Effector CD4-positive, alpha-beta T cell (primary cell): Measurements from ENCODE around the gene MECR.
A peak's percentile ranks its signal among the peaks of the same experiment; 100 is the strongest.

Experiments
- DNase-seq: peaks from one replicate; pipeline ENCODE4 v3.0.0-alpha.2; 2020
- total RNA-seq: gene quantifications from one replicate; lab custom pipeline; 2026; lab: John Stamatoyannopoulos, UW

MECR gene, protein sequence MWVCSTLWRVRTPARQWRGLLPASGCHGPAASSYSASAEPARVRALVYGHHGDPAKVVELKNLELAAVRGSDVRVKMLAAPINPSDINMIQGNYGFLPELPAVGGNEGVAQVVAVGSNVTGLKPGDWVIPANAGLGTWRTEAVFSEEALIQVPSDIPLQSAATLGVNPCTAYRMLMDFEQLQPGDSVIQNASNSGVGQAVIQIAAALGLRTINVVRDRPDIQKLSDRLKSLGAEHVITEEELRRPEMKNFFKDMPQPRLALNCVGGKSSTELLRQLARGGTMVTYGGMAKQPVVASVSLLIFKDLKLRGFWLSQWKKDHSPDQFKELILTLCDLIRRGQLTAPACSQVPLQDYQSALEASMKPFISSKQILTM
- 6.4 reads per million, percentile 24 among the genes with 10 or more reads in this experiment for total RNA-seq

DNA sequence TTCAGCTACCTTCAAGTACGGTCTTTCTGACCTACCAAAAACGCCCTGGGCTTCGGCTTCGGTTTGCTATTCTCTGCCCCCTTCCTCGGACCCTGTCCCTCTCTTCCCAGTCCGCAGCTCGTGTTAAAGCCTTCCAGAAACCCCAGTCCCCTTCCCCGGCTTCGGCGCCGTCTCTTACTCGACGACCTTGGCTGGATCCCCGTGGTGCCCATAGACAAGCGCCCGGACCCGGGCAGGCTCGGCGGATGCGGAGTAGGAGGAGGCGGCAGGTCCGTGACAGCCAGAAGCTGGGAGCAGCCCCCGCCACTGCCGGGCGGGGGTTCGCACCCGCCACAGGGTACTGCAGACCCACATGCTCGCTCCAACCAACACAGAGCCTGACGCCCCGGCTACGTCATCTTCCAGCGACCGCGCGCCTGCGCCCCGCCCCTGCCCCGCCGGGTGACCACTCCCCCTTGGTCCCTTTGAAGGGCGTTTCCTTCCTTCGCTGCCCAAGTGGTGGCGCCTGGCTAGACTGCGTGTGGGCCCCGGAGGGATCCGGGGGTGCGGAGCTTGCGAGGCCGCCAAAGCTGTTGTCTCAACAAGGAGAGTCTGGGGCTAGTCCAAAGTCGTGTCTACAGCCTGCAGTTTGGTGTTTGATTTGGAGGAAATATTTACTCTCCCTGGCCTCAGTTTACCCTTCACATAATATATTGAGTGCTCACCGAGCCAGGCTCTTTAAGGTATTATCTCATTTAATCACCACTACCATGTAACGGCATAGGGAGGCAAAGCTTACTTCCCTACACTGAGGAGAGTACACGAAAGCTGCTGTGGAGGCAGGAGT lies at the start of gene MECR:
MECR (minus strand) TSS at position 382 of the 826 bp plus-strand sequence; CDS start at position 354, 28 bp downstream.
- DNase-seq: peak; percentile 88

DNA sequence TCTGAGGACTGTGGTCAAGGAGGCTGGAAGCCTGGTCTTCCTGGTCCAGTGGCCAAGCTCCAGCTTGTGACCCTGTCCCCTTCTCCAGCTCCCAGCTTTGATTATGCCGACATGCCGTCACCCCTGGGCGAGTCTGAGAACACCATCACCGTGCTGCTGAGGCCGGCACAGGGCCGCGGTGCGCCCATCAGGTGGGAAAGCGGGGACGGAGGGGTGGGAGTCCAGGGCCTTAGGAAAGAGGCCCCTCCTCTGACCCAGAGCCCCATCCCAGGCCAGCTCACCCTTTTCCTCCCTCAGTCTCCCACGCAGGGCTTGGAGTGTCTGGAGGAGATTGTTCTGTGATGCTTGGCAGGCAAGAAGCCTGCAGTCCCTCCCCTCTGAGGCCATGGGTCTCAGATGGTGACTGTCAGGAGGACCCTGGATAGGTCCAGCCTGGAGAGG lies 49.2 kb upstream of the MECR start:
- DNase-seq: no peak

- DNase-seq: no peak
These were observed 48.7 kb upstream of the MECR start for GRCh38 chr1:29279406-29279805.

GRCh38 chr1:29278124-29278523 lies 47.4 kb upstream of the MECR start:
- no peak for DNase-seq

DNA sequence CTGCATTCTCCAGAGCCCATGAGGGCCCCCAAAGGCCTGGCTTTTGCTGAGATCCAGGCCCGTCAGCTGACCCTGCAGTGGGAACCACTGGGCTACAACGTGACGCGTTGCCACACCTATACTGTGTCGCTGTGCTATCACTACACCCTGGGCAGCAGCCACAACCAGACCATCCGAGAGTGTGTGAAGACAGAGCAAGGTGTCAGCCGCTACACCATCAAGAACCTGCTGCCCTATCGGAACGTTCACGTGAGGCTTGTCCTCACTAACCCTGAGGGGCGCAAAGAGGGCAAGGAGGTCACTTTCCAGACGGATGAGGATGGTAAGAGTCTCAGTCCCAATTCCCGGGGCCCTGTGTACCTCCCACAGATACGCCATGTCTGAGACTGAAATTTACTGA lies 44.7 kb upstream of the MECR start:
- no peak for DNase-seq

DNA sequence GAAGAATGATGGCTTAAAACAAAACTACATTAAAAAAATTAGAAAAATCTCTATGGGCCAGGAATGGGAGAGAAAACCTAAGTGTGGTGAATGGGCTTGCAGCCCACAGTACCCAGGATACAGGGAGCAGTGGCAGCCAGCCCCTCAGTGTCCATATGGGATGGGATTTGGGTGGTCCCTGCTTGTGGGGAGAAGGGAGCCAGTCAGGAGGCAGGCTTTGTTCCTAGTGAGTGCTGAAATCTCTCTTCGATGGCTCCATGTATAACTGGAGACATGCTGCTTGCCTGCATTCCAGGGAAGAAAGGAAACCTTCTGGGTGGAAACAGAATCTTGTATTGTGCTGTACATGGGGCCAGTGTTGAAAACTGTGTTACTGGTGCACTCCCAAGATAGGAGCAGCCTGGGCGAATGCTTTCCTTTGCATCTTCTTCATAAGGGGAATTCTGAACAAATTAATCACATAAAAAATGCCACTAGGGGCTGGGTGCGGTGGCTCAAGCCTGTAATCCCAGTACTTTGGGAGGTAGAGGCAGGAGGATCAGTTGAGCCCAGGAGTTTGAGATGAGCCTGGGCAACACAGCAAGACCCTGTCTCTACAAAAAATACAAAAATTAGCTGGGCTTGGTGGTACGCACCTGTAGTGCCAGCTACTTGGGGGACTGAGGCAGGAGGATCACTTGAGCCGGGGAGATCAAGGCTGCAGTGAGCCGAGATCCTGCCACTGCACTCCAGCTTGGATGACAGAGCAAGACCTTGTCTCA lies 41.6 kb upstream of the MECR start:
- DNase-seq: no peak

- no peak for DNase-seq
These were observed 41.0 kb upstream of the MECR start for GRCh38 chr1:29271724-29272123.

DNA sequence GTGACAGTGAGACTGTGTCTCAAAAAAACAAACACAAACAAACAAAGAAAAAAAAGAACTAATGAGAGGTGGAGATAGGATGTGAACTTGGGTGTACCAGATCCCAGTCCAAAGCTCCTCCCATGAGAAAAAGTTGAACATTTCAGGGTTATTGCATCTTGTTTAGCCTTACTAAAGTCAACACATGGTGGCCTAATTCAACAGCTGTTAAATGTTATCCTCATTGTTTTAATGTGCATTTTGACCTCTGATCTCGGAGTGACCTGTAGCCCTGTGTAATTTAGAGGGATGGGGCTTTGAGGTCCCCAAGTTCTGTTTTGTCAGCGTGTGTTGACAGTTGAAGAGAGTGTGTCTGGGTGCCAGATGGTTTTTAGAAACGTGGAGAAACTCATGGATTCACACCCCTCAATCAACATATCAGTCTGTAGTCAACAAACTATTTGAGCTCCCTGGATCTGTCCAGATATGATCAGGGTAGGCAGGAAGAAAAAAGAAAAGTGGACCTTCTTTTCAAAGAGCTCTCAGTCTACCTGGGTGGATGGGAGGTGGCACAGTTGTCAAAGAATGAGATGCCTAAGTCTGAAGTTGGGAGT lies 40.3 kb upstream of the MECR start:
- no peak for DNase-seq

GRCh38 chr1:29269382-29269781 lies 38.6 kb upstream of the MECR start:
- DNase-seq: no peak

DNA sequence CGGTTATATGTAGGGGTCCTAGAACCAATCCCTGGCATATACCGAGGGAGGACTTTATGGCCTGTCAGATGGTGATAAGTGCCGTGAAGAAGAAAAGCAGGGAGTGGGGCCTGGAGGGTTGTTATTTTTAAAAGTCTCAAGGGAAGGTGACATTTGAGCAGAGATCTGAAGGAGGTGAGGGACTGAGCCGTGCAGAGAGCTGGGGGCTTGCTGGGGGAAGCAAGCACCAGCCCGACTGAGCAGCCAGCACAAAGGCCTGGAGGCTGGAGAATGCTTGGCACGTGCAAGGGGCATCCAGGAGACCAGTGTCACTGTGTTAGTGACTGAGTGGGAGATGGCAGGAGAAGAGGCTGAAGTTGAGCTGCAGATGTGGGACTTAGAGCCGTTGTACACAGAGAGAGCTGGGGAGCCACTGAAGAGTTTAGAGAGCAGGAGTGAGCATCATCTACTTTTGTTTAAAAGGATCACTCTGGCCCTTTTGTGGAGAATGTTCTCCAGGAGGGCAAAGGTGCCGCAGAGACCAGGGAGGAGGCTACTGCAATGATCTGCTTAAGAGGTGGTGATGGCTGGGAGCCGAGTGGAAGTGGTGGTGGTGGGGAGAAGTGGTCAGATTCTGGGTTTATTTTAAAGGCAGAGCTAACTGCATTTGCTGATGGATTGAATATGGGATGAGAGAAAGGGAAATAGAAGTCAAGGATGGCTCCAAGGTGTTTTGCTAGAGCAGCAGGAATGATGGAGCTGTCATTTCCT lies 36.8 kb upstream of the MECR start:
- no peak for DNase-seq

DNA sequence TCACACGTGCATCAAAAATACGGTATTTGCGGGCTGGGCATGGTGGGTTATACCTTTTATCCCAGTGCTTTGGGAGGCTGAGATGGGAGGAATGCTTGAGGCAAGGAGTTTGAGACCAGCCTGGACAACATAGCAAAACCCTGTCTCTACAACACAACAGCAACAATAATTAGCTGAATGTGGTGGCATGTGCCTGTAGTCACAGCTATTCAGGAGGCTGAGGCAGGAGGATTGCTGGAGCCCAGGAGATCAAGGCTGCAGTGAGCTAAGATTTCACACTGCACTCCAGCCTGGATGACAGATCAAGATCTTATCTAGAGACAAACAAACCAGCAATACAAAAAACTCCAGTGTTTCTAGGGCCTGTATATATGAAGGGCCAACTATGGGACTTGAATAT lies 36.2 kb upstream of the MECR start:
- DNase-seq: no peak

- DNase-seq: no peak
These were observed 34.1 kb upstream of the MECR start for GRCh38 chr1:29264773-29265389.

GRCh38 chr1:29260531-29260930 lies 29.8 kb upstream of the MECR start:
- no peak for DNase-seq

DNA sequence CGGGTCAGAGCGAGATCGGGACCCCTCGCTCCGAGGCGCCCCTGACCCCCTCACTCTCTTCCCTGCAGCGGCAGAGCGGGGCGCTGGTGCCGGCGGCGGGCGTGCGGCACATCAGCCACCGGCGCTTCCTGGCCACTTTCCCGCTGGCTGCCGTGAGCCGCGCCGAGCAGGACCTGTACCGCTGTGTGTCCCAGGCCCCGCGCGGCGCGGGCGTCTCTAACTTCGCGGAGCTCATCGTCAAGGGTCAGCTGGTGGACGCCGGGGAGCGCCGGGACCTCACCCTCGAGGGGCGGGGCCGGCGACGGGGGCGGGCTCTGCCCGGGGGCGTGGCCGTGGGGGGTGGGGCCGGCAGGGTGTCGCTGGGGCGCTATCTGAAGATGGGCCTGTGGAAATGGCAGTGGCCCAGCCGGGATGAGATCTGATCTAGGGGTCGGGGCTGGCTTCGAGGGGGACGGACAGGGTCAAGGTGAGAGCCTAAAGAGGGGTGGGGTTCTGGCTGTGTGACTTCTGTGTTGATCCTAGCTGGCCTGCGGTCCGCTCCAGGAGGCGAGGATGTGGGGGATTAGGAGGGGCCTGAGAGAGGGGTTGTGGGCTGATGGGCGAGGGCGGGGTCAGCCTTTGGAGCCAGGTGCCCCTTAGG lies 29.2 kb upstream of the MECR start:
- DNase-seq: no peak

DNA sequence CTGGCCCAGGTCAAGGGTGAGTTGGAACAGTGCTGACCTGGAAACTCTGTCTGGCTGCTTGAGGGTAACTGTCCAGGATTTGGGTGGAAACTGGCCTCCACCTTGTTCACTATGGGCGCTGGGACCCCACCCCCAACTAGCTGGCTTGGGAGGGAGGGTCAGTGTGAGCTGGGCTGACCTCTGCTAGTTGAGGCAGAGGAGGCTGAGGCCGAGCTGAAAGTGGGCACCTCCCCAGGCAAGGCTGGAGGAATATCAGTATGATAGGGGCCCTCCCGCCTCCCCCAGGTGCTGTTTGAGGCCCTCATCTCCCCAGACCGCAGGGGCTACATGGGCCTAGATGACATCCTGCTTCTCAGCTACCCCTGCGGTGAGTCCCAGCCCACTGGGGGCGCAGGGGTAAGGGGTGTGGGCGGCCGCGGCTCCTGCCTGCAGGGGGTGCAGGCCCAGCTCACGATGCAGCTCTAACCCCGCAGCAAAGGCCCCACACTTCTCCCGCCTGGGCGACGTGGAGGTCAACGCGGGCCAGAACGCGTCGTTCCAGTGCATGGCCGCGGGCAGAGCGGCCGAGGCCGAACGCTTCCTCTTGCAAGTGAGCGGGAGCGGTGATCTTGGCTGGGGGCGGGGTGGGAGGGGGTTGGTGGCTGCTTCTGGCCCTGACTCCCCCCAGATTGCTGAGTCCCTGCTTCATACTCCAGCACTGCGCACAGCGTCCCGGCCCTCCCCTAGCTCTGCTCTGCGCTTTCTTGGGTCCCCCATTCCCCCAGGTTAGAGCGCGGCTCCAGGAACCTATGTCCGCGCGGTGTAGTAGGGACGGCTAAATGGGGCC lies 28.5 kb upstream of the MECR start:
- DNase-seq: no peak

DNA sequence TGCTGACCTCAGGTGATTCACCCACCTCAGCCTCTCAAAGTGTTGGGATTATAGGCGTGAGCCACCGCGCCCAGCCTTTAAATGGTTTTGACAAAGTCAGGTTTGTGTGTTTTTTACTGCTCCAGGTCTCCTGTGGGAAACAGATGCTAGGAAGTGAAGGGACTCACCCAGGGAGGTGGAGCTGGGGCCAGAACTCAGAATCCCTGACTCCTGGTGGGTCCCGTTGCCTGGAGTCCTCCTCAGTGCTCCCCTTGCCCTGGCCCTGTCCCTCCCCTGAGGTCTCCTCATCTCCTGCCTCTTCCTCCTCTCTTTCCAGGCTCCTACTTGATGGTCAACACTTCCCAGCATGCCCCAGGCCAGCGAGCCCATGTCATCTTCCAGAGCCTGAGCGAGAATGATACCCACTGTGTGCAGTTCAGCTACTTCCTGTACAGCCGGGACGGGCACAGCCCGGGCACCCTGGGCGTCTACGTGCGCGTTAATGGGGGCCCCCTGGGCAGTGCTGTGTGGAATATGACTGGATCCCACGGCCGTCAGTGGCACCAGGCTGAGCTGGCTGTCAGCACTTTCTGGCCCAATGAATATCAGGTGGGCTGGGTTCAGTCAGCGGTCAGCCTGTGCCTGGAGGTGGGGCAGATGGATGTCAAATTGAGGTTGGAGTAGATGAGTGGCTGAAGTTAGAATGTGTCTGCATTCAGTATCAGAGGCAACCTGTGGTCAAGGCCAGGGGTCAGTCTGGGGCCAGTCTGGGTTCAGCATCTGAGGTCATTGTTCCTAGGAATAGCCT lies 27.6 kb upstream of the MECR start:
- DNase-seq: no peak

GRCh38 chr1:29256979-29257804 lies 26.5 kb upstream of the MECR start:
- no peak for DNase-seq

DNA sequence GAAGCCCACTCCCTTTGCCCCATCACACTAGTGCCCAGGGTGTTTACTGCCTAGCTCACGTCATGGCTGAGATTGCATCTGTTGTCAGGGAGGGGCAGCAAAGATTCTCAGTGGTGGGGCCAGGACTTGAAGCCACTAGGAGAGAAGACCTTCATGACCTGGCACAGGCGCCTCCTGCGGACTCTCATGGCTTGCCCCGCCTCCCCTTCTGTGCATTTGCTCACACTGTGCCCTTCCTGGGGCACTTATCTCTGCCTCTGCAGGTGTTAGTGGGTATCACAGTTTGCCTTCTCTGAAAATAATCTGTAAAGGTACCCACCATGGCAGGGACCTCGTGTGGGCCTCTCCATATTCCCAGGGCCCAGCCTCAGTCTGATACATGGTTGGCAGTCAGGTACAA lies 25.7 kb upstream of the MECR start:
- DNase-seq: no peak
